Measurements from ENCODE around the gene ZW10.

DNA sequence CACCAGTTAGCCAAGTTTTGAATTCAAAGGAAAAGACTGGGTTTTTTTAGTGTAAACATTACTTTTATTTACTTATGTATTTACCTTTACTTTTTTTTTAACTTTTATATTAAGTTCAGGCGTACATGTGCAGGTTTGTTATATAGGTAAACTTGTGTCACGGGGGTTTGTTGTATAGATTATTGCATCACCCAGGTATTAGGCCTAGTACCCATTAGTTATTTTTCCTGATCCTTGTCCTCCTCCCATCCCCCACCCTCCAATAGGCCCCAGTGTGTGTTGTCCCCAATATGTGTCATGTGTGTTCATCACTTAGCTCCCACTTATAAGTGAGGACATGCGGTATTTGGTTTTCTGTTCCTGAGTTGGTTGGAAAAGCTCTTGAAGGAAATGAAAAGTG, 20.6 kb downstream of the ZW10 start:
- TF ChIP-seq, protein P1, sequence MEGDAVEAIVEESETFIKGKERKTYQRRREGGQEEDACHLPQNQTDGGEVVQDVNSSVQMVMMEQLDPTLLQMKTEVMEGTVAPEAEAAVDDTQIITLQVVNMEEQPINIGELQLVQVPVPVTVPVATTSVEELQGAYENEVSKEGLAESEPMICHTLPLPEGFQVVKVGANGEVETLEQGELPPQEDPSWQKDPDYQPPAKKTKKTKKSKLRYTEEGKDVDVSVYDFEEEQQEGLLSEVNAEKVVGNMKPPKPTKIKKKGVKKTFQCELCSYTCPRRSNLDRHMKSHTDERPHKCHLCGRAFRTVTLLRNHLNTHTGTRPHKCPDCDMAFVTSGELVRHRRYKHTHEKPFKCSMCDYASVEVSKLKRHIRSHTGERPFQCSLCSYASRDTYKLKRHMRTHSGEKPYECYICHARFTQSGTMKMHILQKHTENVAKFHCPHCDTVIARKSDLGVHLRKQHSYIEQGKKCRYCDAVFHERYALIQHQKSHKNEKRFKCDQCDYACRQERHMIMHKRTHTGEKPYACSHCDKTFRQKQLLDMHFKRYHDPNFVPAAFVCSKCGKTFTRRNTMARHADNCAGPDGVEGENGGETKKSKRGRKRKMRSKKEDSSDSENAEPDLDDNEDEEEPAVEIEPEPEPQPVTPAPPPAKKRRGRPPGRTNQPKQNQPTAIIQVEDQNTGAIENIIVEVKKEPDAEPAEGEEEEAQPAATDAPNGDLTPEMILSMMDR (IDR thresholded peaks at IDR 0.05; ENCODE audit: insufficient read depth, low read length, poor library complexity, severe bottlenecking), result no peak
- no peak for TF ChIP-seq EZH2phosphoT487 (conservative IDR thresholded peaks at IDR 0.05; ENCODE audit: low read length)
